H9 (cell line): ENCODE data around the gene KBTBD13. TPM values are rescaled to one million over a fixed set of nuclear protein-coding genes. Genes with fewer than 3 reads are reported as not detected.

Experiments
- DNase-seq: peaks from one replicate; pipeline ENCODE4 v3.0.0-alpha.2; 2017
- H2AFZ ChIP-seq: one replicate; pipeline ENCODE4 v1.6.1; 2013; ENCODE audit warnings: mild to moderate bottlenecking, low read length, control low read depth, moderate library complexity
- H2AK5ac ChIP-seq: 2 replicates; pipeline ENCODE4 v1.6.1; 2013; ENCODE audit warnings: low read length, control low read depth, mixed read lengths; ENCODE audit not compliant: insufficient read length
- H2BK120ac ChIP-seq: one replicate; pipeline ENCODE4 v1.6.1; 2013; ENCODE audit warnings: low read depth, mild to moderate bottlenecking, low read length, control low read depth, inconsistent platforms; ENCODE audit not compliant: poor library complexity, severe bottlenecking
- H2BK12ac ChIP-seq: 2 replicates; pipeline ENCODE4 v1.6.1; 2013; ENCODE audit warnings: low read length, control low read depth, mixed read lengths, low read depth; ENCODE audit not compliant: insufficient read length
- H2BK15ac ChIP-seq: 2 replicates; pipeline ENCODE4 v1.6.1; 2013; ENCODE audit warnings: low read depth, low read length, control low read depth
- H2BK20ac ChIP-seq: one replicate; pipeline ENCODE4 v1.6.1; 2013; ENCODE audit warnings: low read depth, mild to moderate bottlenecking, low read length, control low read depth, inconsistent platforms; ENCODE audit not compliant: poor library complexity, severe bottlenecking
- H2BK5ac ChIP-seq: 2 replicates; pipeline ENCODE4 v1.6.1; 2013; ENCODE audit warnings: low read length, control low read depth, mixed read lengths; ENCODE audit not compliant: insufficient read length
- H3K14ac ChIP-seq: 2 replicates; pipeline ENCODE4 v1.6.1; 2013; ENCODE audit warnings: low read length, control low read depth; ENCODE audit not compliant: insufficient read depth
- H3K18ac ChIP-seq: 2 replicates; pipeline ENCODE4 v1.6.1; 2013; ENCODE audit warnings: low read depth, mild to moderate bottlenecking, mixed read lengths, low read length, control low read depth; ENCODE audit not compliant: insufficient read length
- H3K23ac ChIP-seq: 2 replicates; pipeline ENCODE4 v1.6.1; 2013; ENCODE audit warnings: low read length, control low read depth, mixed read lengths, low read depth; ENCODE audit not compliant: insufficient read length
- H3K23me2 ChIP-seq: 2 replicates; pipeline ENCODE4 v1.6.1; 2013; ENCODE audit warnings: low read depth, mild to moderate bottlenecking, mixed read lengths, low read length, control low read depth; ENCODE audit not compliant: insufficient read length, poor library complexity, severe bottlenecking
- H3K27ac ChIP-seq: 2 replicates; pipeline ENCODE4 v1.5.1; 2013; ENCODE audit warnings: low read length, control low read depth, mixed read lengths, low read depth; ENCODE audit not compliant: insufficient read length
- H3K27me3 ChIP-seq: 2 replicates; pipeline ENCODE4 v1.6.1; 2013; ENCODE audit warnings: low read length, control low read depth, inconsistent platforms; ENCODE audit not compliant: insufficient read depth
- H3K4ac ChIP-seq: 2 replicates; pipeline ENCODE4 v1.6.1; 2013; ENCODE audit warnings: low read depth, mild to moderate bottlenecking, control low read depth, inconsistent platforms, low read length, moderate library complexity
- H3K4me1 ChIP-seq: 2 replicates; pipeline ENCODE4 v1.6.1; 2013; ENCODE audit warnings: low read length, control low read depth, inconsistent platforms; ENCODE audit not compliant: insufficient read depth
- H3K4me2 ChIP-seq: 2 replicates; pipeline ENCODE4 v1.6.1; 2013; ENCODE audit warnings: low read length, control low read depth, mixed read lengths; ENCODE audit not compliant: insufficient read length, insufficient read depth
- H3K56ac ChIP-seq: 2 replicates; pipeline ENCODE4 v1.6.1; 2013; ENCODE audit warnings: low read depth, mild to moderate bottlenecking, mixed read lengths, low read length, control low read depth; ENCODE audit not compliant: insufficient read length
- H3K79me1 ChIP-seq: 2 replicates; pipeline ENCODE4 v1.6.1; 2013; ENCODE audit warnings: low read depth, mild to moderate bottlenecking, moderate library complexity, low read length, control low read depth, inconsistent platforms; ENCODE audit not compliant: insufficient read depth, poor library complexity, severe bottlenecking
- H3K79me2 ChIP-seq: 2 replicates; pipeline ENCODE4 v1.6.1; 2013; ENCODE audit warnings: low read length, control low read depth, inconsistent platforms; ENCODE audit not compliant: insufficient read depth
- H3K9ac ChIP-seq: 2 replicates; pipeline ENCODE4 v1.6.1; 2013; ENCODE audit warnings: low read length, control low read depth, mixed read lengths; ENCODE audit not compliant: insufficient read length; ENCODE audit errors: extremely low read depth
- H3K9me3 ChIP-seq: one replicate; pipeline ENCODE4 v1.6.1; 2013; ENCODE audit warnings: low read depth, low read length, inconsistent platforms; ENCODE audit not compliant: control insufficient read depth
- H3T11ph ChIP-seq: one replicate; pipeline ENCODE4 v1.6.1; 2013; ENCODE audit warnings: mild to moderate bottlenecking, low read length, control low read depth, inconsistent platforms
- H4K20me1 ChIP-seq: one replicate; pipeline ENCODE4 v1.6.1; 2013; ENCODE audit not compliant: control insufficient read depth, insufficient read length, insufficient read depth
- H4K5ac ChIP-seq: 2 replicates; pipeline ENCODE4 v1.6.1; 2013; ENCODE audit warnings: low read depth, mild to moderate bottlenecking, mixed read lengths, low read length, control low read depth; ENCODE audit not compliant: insufficient read length
- H4K8ac ChIP-seq: replicated peaks from 2 replicates; pipeline ENCODE4 v1.6.1; 2013; ENCODE audit warnings: low read length, control low read depth, mixed read lengths, low read depth; ENCODE audit not compliant: insufficient read length
- H4K91ac ChIP-seq: 2 replicates; pipeline ENCODE4 v1.6.1; 2013; ENCODE audit warnings: low read depth, mild to moderate bottlenecking, moderate library complexity, mixed read lengths, low read length, control low read depth; ENCODE audit not compliant: insufficient read length
- H3K27ac Mint-ChIP-seq, 3 experiments: 2 replicates in 2 of 3; 3 replicates in 1 of 3; pipeline ENCODE4 v1.8.0; 2020 to 2021; ENCODE audit warnings: mixed read lengths in 3 of 3, mild to moderate bottlenecking in 1 of 3, moderate library complexity in 1 of 3
- H3K27me3 Mint-ChIP-seq: 2 replicates; pipeline ENCODE4 v1.8.0; 2021; ENCODE audit warnings: low read depth, mild to moderate bottlenecking, moderate library complexity, mixed read lengths
- H3K36me3 Mint-ChIP-seq, 3 experiments: 2 replicates in 2 of 3; 3 replicates in 1 of 3; pipeline ENCODE4 v1.8.0; 2020 to 2021; ENCODE audit warnings: low read depth in 3 of 3, mixed read lengths in 3 of 3; ENCODE audit not compliant: insufficient read depth in 1 of 3
- H3K4me1 Mint-ChIP-seq, 2 experiments: 2 replicates each; pipeline ENCODE4 v1.8.0; 2020; ENCODE audit warnings: mixed read lengths in 2 of 2
- H3K4me3 Mint-ChIP-seq, 2 experiments: 2 replicates in 1 of 2; 3 replicates in 1 of 2; pipeline ENCODE4 v1.8.0; 2020 to 2021; ENCODE audit warnings: mild to moderate bottlenecking in 2 of 2, mixed read lengths in 2 of 2, moderate library complexity in 1 of 2
- H3K9me3 Mint-ChIP-seq, 2 experiments: 2 replicates in 1 of 2; 3 replicates in 1 of 2; pipeline ENCODE4 v1.8.0; 2020; ENCODE audit warnings: mild to moderate bottlenecking in 2 of 2, mixed read lengths in 2 of 2, moderate library complexity in 1 of 2
- CTCF ChIP-seq: fragments of 200-600 bp; sonication (generic); conservative IDR thresholded peaks from 3 replicates; pipeline ENCODE4 v1.8.0; 2021; ENCODE audit warnings: antibody characterized with exemption, mild to moderate bottlenecking
- WGBS: extraction: QIAGEN DNeasy Blood & Tissue Kit; methylation state at CpG from one replicate; pipeline ENCODE4 v1.1.7; 2013; ENCODE audit warnings: missing lambda C conversion rate, low lambda C conversion rate, mixed read lengths; ENCODE audit not compliant: insufficient read length; ENCODE audit errors: extremely low coverage; 5-methylcytosine and 5-hydroxymethylcytosine counted together
- total RNA-seq: library from RNA; stranded (reverse); gene quantifications from 2 replicates; pipeline ENCODE4 v1.2.1, GENCODE V29; 2021

The KBTBD13 gene
- total RNA-seq, 1 experiment from 2014 or later: not detected

- H3K9ac ChIP-seq: no peak overlapping the region
- H4K20me1 ChIP-seq: no peaks in the 10 kb centered on the region
- no peaks in the 10 kb centered on the region for H3K9me3 Mint-ChIP-seq
- H2AFZ ChIP-seq: no peak overlapping the region
- H3K79me1 ChIP-seq: no peaks in the 10 kb centered on the region
- DNase-seq: no peak
- H4K91ac ChIP-seq: no peak overlapping the region
- H2BK15ac ChIP-seq: no peak overlapping the region
- no peak overlapping the region for H3K18ac ChIP-seq
- no peaks in the 10 kb centered on the region for H3K4me1 ChIP-seq
- H3K4me2 ChIP-seq: no peak overlapping the region
- no peak overlapping the region for H2BK12ac ChIP-seq
- TF ChIP-seq CTCF: no peak
- H3K27me3 ChIP-seq: no peaks in the 10 kb centered on the region
- no peak overlapping the region for H3K4me3 Mint-ChIP-seq
- H3K4ac ChIP-seq: no peak overlapping the region
- H2AK5ac ChIP-seq: no peak overlapping the region
- peaks cover 3% of the 10 kb centered on the region for H3K23me2 ChIP-seq
- no peaks in the 10 kb centered on the region for H3K9me3 ChIP-seq
- H3K36me3 Mint-ChIP-seq: peaks cover 0 to 9% (median 6%) of the 10 kb centered on the region in 3 experiments; a peak in 3 of 7 replicates
- no peak overlapping the region for H3T11ph ChIP-seq
- no peaks in the 10 kb centered on the region for H3K79me2 ChIP-seq
- no peak overlapping the region for H4K8ac ChIP-seq
- no CpG with 5 or more reads among the region's 6 CpGs for WGBS
- H2BK120ac ChIP-seq: no peak overlapping the region
- H3K27me3 Mint-ChIP-seq: no peaks in the 10 kb centered on the region
- no peak overlapping the region for H3K56ac ChIP-seq
- H4K5ac ChIP-seq: no peak overlapping the region
- H3K23ac ChIP-seq: no peak overlapping the region
- H3K27ac ChIP-seq: no peak overlapping the region
- no peak overlapping the region for H2BK20ac ChIP-seq
- H3K14ac ChIP-seq: no peak overlapping the region
- peaks cover 6 to 7% of the 10 kb centered on the region in 2 experiments; a peak in 3 of 4 replicates for H3K4me1 Mint-ChIP-seq
- H3K27ac Mint-ChIP-seq: peak overlapping the region in 2 of 3 experiments; percentile 13 to 80; a peak in 2 of 7 replicates
- H2BK5ac ChIP-seq: no peak overlapping the region
Measured at GRCh38 chr15:65106011-65106590, 29.6 kb downstream of the KBTBD13 start.
